HG03460 (cell line): ENCODE measurements around the gene ACKR2.

Experiments
- ATAC-seq: cut with Tn5 transposase; IDR thresholded peaks from one replicate; pipeline ENCODE4 v1.9.1; 2021; ENCODE audit not compliant: unreplicated experiment

Gene ACKR2

DNA sequence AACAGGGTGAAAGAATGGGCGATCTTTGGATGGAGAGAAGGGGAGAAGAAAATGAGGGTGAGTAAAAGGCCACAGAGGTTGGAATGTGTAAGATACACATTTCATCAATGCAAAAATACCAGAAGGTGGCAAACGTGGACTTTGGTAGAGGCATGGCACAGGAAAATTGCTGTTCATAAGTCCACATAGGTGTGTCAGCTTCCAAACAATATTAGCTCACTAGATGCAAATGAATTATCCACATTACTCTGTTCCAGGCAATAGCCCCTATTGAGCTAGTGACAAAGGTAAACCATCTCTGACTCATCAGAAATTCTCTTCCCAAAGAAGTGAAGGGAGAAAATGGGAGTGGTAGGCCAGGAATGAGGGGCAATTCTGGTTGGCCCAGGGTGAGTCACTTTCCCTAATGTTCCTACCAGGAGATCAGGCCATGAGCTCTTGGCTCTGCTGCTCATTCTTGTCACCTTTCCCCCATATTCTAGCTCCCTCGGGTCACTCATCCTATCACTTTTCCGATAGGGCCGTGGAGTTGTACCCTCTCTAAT is 19.9 kb downstream of the ACKR2 start:
- no peak for ATAC-seq

DNA sequence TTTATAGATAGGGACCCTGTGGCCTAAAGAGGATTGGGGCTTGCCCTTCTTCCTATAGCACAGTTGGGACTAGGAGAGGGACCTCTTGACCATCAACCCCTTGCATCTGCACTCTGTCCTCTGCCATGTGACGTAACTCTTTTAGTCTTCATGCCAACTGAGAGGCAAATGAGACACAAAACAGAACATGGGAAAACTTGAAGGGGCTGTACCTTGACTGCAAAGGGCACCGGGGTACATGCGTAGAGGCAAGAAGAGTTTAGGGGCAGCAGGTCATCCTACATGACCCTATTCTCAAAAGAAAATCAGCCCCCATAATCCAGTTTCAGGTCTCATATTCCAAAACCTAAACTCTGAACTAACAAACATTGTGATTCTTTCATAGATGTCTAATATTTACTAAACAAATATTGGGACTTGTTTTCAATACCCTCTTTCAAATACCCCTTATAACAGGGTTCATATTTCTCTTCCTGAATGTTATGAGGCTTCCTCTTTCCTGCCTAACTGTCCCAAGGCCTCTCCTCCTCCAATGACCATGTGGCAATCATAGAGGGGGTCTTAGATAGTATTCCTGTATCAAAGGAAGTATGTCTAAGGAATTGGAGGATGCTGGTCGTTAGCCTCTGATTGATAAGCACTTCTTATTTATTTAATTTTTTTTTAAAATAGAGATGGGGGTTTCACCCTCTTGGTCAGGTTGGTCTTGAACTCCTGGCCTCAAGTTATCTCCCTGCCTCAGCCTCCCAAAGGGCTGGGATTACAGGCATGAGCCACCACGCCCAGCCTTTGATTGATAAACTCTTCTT is 20.6 kb downstream of the ACKR2 start:
- ATAC-seq, result no peak

DNA sequence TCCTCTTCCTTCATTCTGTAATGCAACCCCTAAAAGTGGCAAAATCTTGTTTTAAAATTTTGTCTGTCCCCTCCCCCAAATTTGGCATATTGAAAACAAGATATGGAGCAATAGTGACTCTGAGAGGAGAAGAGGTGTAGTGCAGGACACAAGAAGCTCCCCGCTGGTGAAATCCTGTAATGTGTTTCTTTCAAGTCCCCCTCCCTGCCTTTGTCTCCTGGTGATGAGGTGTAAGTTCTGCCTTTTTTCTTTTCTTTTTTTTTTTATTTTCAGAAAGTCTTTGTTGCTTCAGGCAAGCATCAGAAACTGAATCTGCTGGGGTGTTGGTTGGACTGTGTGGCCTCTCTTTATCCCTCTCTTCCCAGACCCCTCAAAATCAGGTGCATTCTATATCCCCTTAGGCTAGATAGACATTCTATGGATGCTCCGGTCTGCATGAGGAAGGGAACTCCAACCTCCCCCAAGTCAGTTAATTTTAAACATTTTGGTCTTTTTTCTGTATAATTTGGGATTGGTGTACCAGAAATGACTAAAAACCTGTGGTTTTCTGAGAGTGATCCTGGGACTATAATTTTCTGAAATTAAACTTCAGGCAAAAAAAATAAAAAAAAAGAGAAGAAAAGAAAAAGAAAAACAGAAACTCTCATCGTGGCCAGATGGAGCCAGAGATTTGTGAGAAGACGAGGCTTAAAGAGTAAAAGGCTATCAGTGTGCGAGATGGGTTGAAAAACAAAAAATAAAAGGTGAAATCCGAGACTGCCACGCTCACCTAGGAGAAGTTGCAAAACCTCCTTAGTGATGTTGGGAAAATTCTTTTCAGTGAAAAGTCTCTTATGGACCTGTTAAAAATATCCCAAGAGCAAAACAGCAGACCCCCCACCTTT is 21.4 kb downstream of the ACKR2 start:
- no peak for ATAC-seq

DNA sequence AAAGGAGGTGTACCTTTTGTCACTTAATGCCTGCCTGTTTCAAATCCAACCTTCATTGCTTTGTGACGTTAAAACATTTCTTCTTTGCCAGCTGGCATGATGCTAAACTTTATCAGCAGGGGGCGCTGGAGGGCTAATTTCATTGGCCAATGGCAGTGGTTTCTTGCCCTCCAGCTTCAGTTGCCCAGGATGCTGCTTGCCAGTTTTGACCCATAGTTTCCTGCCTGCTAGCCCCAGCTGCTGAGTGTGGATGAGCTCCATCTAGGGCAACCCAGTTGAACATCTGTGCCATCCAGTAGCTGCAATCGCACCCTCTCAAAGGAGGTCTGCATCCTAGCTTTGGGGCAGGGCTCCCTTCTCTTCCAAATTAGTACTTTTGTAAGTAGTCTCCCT is 22.1 kb downstream of the ACKR2 start:
- ATAC-seq, result no peak

DNA sequence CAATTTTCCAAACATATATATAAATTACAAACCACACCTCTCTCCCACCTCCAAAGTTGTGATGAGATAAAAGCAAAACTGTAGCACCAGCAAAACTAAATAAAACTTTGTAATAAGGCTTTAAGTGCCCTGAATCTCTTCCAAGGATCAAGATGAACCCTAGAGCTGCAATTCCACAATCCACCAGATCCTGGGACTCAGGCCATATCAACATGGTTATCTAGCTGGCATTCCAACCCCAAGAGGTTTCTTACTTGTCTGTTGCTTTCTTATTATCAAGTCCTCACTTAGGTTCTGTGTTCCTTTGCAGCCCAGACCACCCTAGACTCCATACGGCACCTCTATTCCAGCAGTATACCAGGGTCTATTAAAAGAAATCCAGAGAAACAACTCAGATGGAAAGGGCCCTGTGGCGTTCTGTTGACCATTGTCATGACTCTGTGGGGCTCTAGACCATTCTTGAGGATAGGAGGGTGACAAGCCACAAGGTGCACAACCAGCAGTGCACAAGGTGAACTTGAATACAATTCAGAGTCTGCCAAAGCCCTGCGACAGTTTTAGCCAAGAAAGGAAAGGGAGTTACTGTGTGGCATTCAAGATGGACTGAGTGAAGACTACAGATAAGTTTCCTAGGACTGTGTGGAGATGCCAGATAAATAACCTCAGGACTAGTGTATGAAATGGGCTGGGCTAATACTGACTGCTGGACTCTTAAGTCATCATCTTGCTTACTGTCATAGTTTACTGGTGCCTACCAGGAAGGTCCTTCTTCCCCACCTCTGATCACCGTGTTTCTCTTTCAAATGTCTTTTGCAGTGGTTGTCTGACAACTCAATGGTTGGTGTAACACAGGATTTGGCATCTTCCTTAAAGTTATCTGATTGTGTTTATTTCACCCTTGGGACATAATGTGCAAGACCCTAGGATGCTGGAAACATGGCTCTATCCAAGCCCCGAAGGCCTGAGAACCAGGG is 27.2 kb downstream of the ACKR2 start:
- no peak for ATAC-seq

DNA sequence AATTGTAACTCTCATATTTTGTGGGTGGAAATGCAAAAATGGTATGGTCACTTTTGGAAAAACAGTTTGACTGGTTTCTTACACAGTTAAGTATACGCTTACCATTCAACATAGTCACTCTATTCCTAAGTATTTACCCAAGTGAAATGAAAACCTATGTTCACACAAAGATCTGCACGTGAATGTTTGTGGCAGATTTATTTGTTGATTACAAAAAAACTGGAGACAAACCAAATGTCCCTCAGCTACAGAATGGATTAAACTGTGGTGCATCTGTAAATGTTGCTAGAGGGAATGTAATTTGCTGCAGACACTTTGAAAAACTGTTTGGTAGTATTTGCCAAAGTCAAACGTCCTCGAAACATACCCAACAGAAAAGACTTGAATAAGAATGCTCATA is 29.3 kb downstream of the ACKR2 start:
- ATAC-seq, result no peak

DNA sequence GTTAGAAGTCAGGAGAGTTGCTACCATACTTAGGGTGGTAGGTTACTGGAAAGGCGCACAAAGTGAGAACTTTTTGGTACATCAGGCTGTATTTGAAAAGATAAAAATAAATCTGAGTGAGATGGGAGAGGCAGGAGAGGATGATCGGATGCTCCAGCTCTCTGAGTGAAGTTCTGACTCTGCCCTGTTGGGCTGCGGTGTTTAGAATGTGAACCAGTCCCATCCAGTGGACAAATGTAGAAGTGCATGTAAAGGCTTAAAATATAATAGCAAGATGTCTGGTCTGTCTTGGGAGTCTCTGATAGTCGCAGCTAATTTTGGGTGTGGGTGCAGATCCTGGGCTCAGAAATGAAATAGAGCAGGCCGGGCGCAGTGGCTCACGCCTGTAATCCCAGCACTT is 30.4 kb downstream of the ACKR2 start:
- ATAC-seq, result no peak

DNA sequence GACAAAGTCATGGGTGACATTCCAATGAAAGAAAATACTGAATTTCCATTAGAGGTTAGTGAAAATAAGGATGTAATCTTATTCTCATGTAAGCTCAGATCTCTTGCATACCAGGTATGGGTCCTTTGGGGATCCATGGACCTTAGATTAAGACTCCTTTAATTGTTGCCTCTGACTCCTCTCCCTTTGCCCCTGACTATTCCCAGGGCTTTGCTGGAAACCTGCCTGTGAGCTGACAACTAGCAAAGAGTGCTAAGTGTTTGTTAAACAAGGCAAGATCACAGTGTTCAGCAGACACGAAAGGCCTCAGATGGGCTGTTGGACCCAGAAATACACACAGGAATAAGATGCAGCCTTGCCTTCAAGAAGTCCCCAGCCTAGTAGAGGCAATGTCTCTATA is 32.1 kb downstream of the ACKR2 start:
- no peak for ATAC-seq

DNA sequence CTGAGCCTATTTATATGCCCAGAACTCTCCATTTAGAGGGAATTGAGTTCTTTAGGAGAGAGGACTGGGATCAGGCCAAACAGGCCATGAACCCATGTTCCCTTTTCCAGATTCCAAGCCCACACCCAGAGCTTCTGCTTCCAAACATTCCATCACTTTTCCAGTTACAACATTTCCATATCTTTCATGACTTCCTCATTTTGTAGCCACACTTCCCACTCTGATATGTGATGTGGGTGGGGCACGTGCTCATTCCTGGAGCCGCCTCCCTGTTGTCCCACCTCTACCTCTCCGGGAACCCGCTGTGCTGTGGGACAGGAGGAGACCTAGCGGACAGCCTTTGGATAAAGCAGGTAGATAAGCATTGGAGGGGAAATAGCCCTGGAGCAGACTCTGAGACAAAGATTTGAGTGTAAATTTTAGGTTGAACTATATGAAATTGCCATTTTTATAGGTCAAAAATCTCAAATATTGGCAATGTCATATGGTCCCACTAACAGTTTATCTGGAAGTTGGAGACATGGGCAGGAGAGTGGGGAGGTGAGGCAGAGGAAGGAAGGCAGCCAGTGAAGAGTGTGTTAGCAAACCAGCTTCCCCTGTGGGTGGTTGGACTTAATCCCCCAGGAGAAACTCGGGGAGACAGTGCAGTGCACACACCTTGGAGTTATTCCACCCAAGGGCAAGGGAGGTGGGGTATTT is 34.6 kb downstream of the ACKR2 start:
- no peak for ATAC-seq

DNA sequence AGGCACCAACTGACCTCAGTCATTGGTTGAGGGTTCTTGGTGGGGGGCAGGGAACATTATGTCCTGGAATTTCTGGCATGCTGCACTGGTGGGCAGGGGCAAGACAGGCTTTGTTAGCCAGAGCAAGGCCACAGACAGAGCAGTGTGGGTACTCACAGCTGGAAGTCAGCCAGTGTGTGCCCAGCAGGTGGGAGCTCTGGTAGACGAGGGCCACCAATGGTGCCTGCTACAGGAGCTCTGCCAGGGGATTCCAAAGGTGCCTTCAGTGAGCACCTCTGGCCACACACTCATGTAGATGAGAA is 35.1 kb downstream of the ACKR2 start:
- ATAC-seq, result no peak

DNA sequence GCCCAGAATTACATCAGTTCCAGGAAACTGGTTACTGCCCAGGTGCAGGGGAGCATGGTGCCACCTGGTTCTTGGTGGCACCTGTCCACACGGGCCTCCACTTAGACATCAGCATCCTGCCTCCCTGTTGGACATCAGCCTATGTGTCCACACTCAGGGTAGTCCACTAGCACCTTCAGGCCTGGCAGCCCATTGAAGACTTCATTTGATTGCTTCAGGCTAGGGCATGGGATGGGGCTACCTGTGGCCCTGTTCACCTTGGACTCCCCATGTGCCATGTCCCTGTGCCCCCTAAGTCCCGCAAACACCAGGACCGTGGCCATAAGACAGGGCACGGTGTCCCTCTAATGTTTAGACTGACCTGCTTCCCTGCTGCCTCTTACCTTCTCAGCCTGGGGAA is 35.6 kb downstream of the ACKR2 start:
- ATAC-seq, result no peak

DNA sequence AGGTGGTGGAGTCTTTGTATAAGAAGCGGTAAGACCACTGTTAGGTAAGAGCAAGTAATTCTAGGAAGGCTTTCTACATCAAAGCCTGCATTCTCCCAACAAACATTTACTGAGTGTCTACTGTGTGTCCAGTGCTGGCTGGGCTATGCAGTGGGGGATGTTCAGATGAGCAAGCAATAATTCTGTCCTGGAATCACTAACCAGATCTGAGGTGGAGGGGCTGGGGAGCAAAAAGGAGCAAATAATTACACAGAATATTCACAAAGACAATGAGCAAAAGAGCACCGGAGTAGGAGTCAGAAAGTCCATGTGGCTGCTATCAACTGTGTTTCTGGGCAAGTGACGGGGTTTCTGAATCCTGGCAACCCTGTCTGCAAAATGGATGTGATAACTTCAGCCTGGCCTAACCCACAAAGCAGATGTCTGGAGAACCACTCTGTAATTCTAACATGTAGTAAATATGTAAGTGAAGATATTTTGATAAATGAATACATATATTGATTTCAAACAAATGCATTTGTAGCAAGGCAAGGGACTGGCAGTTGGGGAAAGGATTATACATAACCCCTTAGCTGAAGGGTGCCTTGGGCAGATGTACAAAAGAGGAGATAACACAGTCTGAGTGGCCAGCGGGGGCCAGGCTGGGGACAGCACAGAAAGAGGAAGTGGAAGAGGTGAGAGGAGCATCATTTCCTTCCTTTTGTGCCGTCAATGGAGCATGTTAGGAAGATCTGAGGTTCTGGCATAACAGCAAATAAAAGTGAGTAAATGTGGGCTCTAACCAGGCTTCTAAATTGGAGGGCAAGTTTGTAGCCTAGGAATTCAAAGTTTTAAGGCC is 37.7 kb downstream of the ACKR2 start:
- no peak for ATAC-seq

DNA sequence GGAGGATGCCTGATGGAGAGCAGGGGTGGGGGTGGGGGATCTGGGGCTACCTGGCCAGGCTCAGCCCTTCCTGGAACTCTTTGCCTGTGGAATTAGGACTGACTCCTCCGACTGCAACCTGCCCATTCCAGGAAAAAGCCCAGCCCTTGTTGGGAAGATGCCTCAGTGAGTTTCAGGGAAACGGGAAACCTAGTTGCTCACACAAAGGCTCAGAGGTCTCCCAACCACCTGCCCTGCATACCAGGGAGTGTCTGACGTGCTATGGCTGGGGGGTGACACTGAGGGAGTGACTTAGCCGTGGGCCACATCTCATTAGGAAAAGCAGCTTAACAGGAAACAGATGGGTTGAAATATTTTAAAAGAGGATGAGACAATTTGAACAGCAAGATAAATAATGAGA is 38.5 kb downstream of the ACKR2 start:
- ATAC-seq, result no peak

DNA sequence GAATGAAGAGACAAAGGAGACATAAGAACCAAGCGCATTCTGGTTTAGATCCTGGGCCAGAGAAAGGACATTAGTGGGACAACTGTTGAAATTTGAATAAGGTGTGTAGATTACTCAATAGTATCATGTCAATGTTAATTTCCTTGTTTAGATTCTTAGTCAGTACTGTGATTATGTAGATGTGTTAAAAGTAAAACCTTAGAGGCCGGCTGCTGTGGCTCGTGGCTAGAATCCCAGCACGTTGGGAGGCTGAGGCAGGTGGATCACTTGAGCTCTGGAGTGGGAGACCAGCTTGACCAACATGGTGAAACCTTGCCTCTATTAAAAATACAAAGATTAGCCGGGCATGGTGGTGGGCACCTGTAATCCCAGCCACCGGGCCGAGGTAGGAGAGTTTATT is 39.8 kb downstream of the ACKR2 start:
- no peak for ATAC-seq

DNA sequence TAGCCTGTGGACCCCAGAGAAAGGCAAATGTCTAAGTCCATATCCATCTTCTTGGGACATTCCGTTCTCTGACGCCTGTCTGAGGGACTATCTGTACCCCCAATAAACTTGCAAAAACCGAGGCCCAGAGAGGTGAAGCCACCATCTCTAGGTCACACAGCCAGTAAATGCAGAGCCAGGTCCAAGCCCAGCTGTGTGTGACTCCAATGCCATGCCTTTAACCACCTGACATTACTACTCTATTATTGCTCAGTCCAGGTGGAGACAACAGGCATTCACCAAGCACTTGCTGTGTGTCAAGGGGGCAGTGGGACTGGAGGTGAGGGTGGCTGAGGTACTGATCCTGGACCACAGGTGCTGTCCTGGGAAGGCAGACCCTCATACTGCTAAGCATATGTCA is 41.0 kb downstream of the ACKR2 start:
- ATAC-seq, result no peak

DNA sequence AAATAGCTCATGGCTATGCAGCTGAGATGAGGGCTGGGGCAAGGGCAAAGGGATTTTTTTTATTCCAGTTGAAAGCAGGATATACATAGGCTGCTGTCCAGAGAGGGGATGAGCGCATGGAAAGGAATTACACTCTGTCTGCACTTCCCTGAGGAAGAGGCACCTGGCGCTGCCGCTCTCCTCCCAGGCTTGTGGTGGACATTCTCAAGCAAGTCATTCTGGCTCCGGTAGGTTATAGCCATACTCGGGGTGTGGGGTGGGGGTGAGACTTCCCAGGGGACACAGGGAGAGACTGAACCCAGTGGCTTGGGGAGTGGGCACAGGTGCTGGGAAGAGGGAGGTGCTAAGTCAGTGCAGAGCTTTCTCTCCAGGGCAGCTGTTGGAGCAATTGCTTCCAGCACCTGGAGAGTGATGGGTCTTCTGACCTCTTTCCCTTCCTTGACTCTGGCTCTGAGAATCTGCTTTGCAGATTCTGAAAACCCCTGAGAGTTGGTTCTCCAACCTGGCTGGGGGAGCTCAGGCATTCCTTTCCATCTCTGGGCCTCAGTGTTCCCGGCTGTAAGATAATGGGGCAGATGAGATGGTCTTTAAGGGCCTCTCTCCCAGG is 42.1 kb downstream of the ACKR2 start:
- ATAC-seq, result no peak

DNA sequence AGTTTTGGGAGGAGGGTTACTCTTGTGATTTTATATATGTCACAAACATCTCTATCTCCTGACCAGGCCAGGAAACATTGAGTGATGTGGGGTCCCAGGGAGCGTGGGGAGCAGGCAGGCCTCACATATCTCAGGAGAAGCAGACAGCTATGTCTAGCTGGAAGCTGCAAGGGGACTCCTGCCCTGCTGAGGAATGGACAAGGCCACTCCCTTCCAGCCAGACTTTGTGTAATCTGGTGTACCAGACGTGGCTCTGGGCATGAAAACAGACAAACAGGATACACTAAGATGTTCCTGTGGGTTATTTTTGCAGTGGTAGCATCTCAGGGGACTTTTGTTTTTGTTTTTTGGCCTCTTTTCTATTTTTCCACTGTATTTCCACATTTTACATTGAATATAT is 43.2 kb downstream of the ACKR2 start:
- ATAC-seq, result no peak

DNA sequence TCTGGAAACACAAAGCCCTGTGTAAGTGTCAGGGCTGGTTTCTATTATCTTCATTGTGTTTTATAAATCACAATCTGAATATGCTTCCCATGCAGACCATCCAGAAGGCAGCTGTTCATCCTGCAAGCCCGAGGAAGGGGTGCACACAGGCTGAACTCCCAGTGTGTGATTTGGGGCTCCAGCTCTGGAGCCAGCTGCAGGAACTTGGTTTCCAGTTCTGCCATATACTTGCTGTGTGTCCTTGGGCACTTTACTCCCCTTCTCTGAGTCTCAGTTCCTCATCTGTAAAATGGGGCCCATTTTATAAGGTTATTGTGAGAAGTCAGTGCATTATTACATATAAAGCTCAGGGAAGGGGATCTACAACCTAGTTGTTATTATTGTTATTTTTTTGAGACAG is 43.8 kb downstream of the ACKR2 start:
- no peak for ATAC-seq

DNA sequence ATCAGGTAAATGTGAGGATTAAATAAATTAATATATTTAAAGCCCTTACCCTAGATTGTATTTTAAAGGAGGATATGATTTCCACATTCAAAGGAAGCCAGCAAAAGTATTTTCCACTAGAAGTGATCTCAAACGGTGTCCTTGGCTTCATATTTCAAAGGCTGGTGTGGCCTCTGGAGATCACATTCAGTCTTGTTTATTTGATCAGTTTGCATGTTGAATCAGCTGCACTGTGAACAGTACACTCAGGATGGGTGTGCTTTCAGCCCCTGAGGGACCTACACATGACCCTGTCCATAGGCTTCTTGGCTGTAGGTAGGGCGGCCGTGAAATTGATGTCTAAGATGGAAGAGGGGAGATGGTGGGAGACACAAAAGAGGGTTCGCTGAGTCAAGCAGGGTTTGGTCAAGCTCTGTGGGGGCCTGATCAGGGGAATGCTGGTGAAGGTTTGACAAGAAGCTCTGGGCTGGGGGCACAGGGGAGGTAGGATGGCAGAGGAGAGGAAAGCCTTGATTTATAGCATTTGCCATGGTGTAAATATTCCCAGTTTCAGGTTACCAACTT is 44.6 kb downstream of the ACKR2 start:
- no peak for ATAC-seq
